Esophagus muscularis mucosa (tissue), 4 donors: ENCODE data around the gene ZNF423.

Source experiments
- CTCF ChIP-seq, 3 experiments: fragments of 200-600 bp in 2 of 3; fragments of 450-650 bp in 1 of 3; sonication (generic) in 2 of 3; IDR thresholded peaks; one replicate each; pipeline ENCODE4 v1.5.1; 2017 to 2019; ENCODE audit warnings: antibody characterized with exemption in 3 of 3, mild to moderate bottlenecking in 2 of 3, moderate library complexity in 1 of 3
- EP300 ChIP-seq: sonication (generic); formaldehyde crosslinking; IDR thresholded peaks from one replicate; pipeline ENCODE4 v1.6.1; 2017; ENCODE audit warnings: antibody characterized with exemption
- POLR2A ChIP-seq: fragments of 450-650 bp; IDR thresholded peaks from one replicate; pipeline ENCODE4 v1.6.1; 2017; ENCODE audit warnings: antibody characterized with exemption, moderate library complexity, mild to moderate bottlenecking, low read depth
- POLR2AphosphoS5 ChIP-seq, 2 donors: sonication (generic); formaldehyde crosslinking; IDR thresholded peaks; one replicate each; pipeline ENCODE4 v1.6.1; 2017; ENCODE audit warnings: antibody characterized with exemption in 2 of 2

GRCh38 chr16:49636608-49637007 lies 219.3 kb downstream of the ZNF423 start:
- TF ChIP-seq CTCF (IDR thresholded peaks at IDR 0.05): no peak
- no peak for TF ChIP-seq EP300
- TF ChIP-seq POLR2A: no peak
- no peak for TF ChIP-seq POLR2AphosphoS5 (IDR thresholded peaks at IDR 0.05)
